ENCODE results near the gene NAGA. TPM values are rescaled to one million over a fixed set of nuclear protein-coding genes. Genes with fewer than 3 reads are reported as not detected.

NAGA gene
- total and polyA plus RNA-seq, 2 donors (not counting 3 experiments of a cell fraction or from before 2014, with no cell fraction given) = 29.0 to 63.4 TPM

DNA sequence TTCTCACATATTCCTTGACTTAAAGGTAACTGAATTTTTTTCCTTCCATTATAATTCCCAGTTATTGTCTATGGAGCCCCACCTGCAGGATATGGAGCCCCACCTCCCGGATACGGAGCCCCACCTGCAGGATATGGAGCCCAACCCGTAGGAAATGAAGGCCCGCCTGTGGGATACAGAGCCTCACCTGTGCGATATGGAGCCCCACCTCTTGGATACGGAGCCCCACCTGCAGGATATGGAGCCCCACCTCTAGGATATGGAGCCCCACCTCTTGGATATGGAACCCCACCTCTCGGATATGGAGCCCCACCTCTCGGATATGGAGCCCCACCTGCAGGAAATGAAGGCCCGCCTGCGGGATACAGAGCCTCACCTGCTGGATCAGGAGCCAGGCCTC lies 43.9 kb downstream of the NAGA start:
- BruUV-seq (replicated peaks) = no TSS peak
- Histone ChIP-seq H2AFZ (ENCODE audit: low read depth, low read length) (no peak overlapping the region), H3K4me1 (ENCODE audit: control insufficient read depth, extremely low read depth, insufficient read depth, low read length) (no peaks in the 10 kb centered on the region), H3K9me3 (replicated peaks; ENCODE audit: control insufficient read depth, insufficient read depth, low read length) (no peaks in the 10 kb centered on the region), H3K4me3 (replicated peaks in 1 of 3; ENCODE audit: insufficient read depth in 1 of 3, low read depth in 1 of 3, low read length in 3 of 3) (no peak overlapping the region), H4K20me1 (replicated peaks; ENCODE audit: control insufficient read depth, extremely low read depth, insufficient read depth, low read length) (no peaks in the 10 kb centered on the region), H3K27me3 (ENCODE audit: control insufficient read depth in 2 of 2, insufficient read depth in 2 of 2, low read length in 2 of 2) (peaks cover 3 to 13% of the 10 kb centered on the region in 2 experiments), H3K79me2 (ENCODE audit: control insufficient read depth, insufficient read depth, low read length) (no peaks in the 10 kb centered on the region), H3K4me2 (ENCODE audit: insufficient read depth, low read length) (no peak overlapping the region), H3K36me3 (ENCODE audit: control insufficient read depth in 2 of 2, extremely low read depth in 1 of 2, insufficient read depth in 2 of 2, low read length in 2 of 2) (no peaks in the 10 kb centered on the region), H3K27ac (ENCODE audit: insufficient read depth, low read depth, low read length) (no peak overlapping the region), H3K9ac (replicated peaks; ENCODE audit: extremely low read depth, insufficient read depth, low read length) (no peak overlapping the region), H3K9me1 (replicated peaks; ENCODE audit: control insufficient read depth, extremely low read depth, insufficient read depth, low read length) (no peaks in the 10 kb centered on the region)
- FAIRE-seq = no peak
- dilution Hi-C loops (cut with MboI; ENCODE audit: extremely low pct_ligation_motif_present, low sequenced_read_pairs) (no loop called here), intact Hi-C loops (cut with micrococcal nuclease) (no loop called here)
- DNase-seq (ENCODE audit: low read depth, low spot score) = no peak
- TF ChIP-seq GATA2 (IDR thresholded peaks at IDR 0.05; ENCODE audit: insufficient read depth, insufficient read length, low read depth, low read length) (no peak), POLR2AphosphoS5 (IDR thresholded peaks at IDR 0.05; ENCODE audit: insufficient read depth, low read depth, low read length) (no peak)
- ChIA-PET POLR2A (no interaction called here), CTCF (no interaction called here)

GRCh38 chr22:42025421-42025820 lies 45.2 kb downstream of the NAGA start:
- no peak for DNase-seq (ENCODE audit: low read depth, low spot score)
- no TSS peak for BruUV-seq (replicated peaks)
- Histone ChIP-seq H3K4me2 (ENCODE audit: insufficient read depth, low read length) (no peak overlapping the region), H2AFZ (ENCODE audit: low read depth, low read length) (no peak overlapping the region), H3K4me3 (replicated peaks in 1 of 3; ENCODE audit: insufficient read depth in 1 of 3, low read depth in 1 of 3, low read length in 3 of 3) (no peak overlapping the region), H3K9me1 (replicated peaks; ENCODE audit: control insufficient read depth, extremely low read depth, insufficient read depth, low read length) (no peaks in the 10 kb centered on the region), H3K27ac (ENCODE audit: insufficient read depth, low read depth, low read length) (no peak overlapping the region), H3K27me3 (ENCODE audit: control insufficient read depth in 2 of 2, insufficient read depth in 2 of 2, low read length in 2 of 2) (peaks cover 3 to 8% of the 10 kb centered on the region in 2 experiments), H3K9ac (replicated peaks; ENCODE audit: extremely low read depth, insufficient read depth, low read length) (no peak overlapping the region), H3K79me2 (ENCODE audit: control insufficient read depth, insufficient read depth, low read length) (no peaks in the 10 kb centered on the region), H4K20me1 (replicated peaks; ENCODE audit: control insufficient read depth, extremely low read depth, insufficient read depth, low read length) (no peaks in the 10 kb centered on the region), H3K4me1 (ENCODE audit: control insufficient read depth, extremely low read depth, insufficient read depth, low read length) (no peaks in the 10 kb centered on the region), H3K36me3 (ENCODE audit: control insufficient read depth in 2 of 2, extremely low read depth in 1 of 2, insufficient read depth in 2 of 2, low read length in 2 of 2) (no peaks in the 10 kb centered on the region), H3K9me3 (replicated peaks; ENCODE audit: control insufficient read depth, insufficient read depth, low read length) (no peaks in the 10 kb centered on the region)
- intact Hi-C loops (cut with micrococcal nuclease) = no loop called here
- dilution Hi-C loops (cut with MboI; ENCODE audit: extremely low pct_ligation_motif_present, low sequenced_read_pairs) = no loop called here
- CTCF ChIA-PET = interaction anchor here (0.5 to 0.9 kb wide), 4 partner anchors 8 to 461 kb away, joined by 3 to 5 read pairs (median 4); no protein-coding TSS in a partner anchor
- POLR2A ChIA-PET = no interaction called here
- no peak for FAIRE-seq
- TF ChIP-seq MYC (IDR thresholded peaks at IDR 0.05; ENCODE audit: low read depth, low read length) = no peak
- no peak for TF ChIP-seq GATA2 (IDR thresholded peaks at IDR 0.05; ENCODE audit: insufficient read depth, insufficient read length, low read depth, low read length)
- TF ChIP-seq EZH2 (IDR thresholded peaks at IDR 0.05; ENCODE audit: borderline replicate concordance, low read depth, low read length, severe bottlenecking) = no peak
- TF ChIP-seq FOS (IDR thresholded peaks at IDR 0.05; ENCODE audit: borderline replicate concordance, insufficient read depth, low read length) = no peak
- TF ChIP-seq CTCF (IDR thresholded peaks at IDR 0.05; ENCODE audit: extremely low read depth in 1 of 2, insufficient read depth in 1 of 2, low read depth in 1 of 2, low read length in 2 of 2) = no peak
- TF ChIP-seq JUN (IDR thresholded peaks at IDR 0.05; ENCODE audit: borderline replicate concordance, insufficient read depth, insufficient read length, low read depth) = no peak
- TF ChIP-seq POLR2AphosphoS5 (IDR thresholded peaks at IDR 0.05; ENCODE audit: insufficient read depth, low read depth, low read length) = no peak
- TF ChIP-seq, protein P1, sequence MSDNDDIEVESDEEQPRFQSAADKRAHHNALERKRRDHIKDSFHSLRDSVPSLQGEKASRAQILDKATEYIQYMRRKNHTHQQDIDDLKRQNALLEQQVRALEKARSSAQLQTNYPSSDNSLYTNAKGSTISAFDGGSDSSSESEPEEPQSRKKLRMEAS (IDR thresholded peaks at IDR 0.05; ENCODE audit: insufficient read depth, insufficient read length) = no peak
- TF ChIP-seq POLR2A (IDR thresholded peaks at IDR 0.05; ENCODE audit: low read depth, low read length) = no peak

Measured in endothelial cell of umbilical vein (primary cell).